HG03354 (cell line): ENCODE results near the gene CCT7.
"Not testable (repeated sequence)": the region's sequence is repeated elsewhere in the genome, so short reads cannot be mapped to it uniquely, and the experiment has no call there.

Experiments
- ATAC-seq: cut with Tn5 transposase; IDR thresholded peaks from one replicate; pipeline ENCODE4 v1.9.1; 2021; ENCODE audit warnings: mild to moderate bottlenecking; ENCODE audit not compliant: unreplicated experiment, poor library complexity, severe bottlenecking

CCT7 gene

DNA sequence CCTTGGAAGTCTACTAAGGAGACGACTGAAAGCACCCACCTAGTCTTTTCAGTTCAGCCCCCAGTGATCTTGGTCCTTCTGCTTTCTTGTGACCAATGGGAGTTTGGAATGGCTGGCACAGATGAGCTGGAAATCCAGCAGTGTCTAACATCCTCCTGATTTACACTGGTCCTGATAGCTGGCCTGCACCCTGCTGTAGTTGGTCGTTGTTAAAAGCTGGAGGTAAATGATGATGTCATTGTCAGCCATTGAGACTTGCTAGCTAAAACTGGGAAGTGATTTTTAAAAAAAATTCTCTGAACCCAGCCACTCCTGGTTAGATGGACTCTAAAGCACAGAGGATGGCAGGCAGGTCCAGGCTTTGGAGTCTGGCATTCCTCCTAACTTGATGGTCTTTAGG lies 19.3 kb downstream of the CCT7 start:
- ATAC-seq = no peak

DNA sequence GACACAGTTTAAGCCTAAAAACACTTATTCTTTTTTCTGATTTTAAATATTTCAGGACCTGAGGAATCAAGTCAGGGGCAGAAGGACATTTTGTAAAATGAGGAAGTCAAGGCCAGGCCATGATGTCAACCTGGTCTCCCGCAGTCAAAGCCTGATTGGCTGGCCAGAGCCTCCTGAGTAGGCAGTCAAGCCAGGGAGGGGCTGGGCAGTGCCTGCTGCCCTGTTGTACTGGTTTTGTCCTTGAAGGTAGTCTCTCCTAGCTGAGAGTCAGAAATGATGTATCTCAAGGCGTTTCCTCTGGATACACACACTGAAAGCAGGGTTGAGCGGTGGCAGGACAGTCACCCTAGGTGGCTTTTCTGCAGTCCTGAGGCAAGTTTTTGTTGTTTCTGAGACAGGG lies 19.8 kb downstream of the CCT7 start:
- no peak for ATAC-seq

DNA sequence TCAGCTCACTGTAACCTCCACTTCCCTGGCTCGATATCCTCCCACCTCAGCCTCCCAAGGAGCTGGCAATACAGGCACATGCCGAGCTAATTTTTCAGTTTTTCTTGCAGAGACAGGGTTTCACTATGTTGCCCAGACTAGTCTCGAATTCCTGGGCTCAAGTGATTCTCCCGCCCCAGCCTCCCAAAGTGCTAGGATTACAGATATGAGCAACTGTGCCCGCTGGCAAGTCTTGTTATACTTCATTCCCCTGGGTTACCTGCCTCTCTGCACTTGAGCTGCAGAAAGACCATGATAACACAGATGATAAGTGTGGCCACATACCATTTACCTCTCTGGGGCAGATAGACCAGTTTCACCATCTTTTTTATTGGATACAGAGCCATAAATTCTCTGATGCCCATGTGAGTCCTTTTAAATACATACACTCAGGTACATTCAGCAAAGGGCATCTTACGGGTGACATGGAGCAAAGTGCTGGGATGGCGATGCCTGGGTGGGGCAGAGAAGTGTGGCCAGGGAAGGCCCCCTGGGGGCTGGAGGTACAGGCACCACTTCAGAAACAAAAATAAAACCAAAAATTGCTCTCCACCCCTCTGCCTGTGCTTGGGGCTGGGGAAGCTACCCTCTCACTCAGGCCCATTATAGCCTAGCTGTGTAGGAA lies 20.4 kb downstream of the CCT7 start:
- no peak for ATAC-seq

DNA sequence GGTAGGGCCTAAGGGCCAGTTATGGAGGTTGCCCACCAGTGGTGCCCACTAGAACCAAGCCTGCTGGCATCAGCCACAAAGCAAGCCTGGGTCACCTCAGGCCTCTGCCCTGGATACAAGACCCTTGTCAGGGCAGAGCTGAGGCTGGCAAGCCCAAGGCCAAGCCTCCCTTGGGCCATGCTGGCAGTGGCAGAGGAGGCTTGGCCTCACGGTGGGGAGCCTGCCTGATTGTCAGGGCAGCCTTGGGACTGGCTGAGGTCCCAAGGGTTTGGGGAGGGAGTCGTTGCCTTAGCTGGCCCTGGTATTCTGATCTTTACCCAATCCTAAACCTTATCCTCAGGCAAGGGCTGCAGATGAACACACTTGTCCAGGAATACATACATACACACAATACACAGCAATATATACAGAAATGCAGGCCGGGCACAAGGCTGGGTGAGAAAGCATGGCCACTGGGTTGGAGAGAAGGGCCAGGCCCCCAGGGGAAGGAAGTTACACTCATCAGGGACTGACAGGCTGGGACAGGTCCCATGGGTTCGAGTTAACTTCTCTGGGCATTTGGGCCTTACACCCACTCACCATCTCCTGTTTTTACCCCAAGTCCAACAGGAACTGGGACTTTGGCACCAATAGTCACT lies 21.0 kb downstream of the CCT7 start:
- no peak for ATAC-seq

DNA sequence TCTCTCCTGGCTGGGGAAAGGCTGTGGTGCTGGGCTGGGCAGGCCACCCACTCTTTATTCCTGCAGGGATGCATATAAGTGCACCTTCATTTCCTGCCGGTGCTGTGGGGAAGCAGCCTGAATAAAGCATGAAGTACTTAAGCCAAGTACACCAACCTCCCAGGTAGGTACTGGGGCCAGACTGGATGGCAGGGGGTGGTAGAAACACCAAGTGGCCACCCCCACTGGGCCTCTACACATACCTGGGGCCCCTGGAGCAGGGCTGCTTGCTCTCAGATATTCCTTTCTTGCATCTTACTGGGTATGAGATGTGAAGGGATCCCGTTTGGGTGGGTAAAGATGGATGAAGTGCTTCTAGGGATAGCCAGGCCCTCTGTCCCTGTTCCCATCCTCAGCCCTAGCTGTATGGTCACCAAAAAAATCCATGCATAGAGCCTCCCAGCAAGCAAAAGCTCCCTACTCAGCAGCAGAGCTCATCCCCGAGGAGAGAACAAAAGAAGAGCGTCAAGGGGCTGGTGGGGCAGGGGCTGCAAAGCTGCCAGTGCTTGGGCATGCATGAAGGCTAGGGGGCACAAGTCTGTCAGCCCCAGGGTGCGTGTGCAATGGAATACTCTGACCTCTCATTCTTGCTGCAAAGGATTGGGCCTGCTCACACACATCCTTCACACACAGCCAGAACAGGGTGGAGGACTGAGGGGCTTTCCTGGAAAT lies 22.0 kb downstream of the CCT7 start:
- ATAC-seq = no peak

DNA sequence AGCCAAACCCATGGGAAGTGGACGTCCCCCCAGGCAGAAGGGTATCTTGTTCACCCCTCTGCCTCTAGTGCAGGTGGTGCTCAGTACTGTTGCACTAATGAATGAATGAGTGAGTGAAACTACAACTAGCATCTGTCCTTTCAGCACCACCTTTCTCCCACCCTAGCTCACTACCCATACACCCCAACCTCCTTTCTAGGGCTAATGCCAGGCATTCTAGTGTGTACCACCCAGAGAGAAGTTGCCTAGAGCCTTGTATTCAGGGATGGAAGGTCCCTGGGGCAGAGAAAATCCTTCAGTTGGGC lies 22.5 kb downstream of the CCT7 start:
- ATAC-seq = no peak

DNA sequence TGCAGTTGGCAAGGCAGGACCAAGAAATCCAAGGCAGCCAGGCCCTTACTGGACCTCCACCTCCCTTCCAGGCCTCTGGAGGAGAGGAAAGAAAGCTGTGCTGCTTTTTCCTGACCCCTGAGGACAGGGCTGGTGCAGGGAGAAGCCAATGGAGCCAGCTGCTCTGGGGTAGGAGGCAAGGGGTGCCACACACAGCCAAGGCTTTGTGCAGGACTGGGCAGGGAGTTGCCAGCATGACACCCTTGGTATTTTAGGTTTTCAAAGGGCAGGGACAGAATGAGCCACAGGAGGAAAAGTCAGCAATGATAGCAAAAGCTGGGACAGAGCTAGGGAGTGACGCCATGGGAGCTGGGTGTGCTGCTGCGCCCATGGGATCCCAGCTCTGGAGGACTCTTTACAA lies 22.9 kb downstream of the CCT7 start:
- no peak for ATAC-seq

DNA sequence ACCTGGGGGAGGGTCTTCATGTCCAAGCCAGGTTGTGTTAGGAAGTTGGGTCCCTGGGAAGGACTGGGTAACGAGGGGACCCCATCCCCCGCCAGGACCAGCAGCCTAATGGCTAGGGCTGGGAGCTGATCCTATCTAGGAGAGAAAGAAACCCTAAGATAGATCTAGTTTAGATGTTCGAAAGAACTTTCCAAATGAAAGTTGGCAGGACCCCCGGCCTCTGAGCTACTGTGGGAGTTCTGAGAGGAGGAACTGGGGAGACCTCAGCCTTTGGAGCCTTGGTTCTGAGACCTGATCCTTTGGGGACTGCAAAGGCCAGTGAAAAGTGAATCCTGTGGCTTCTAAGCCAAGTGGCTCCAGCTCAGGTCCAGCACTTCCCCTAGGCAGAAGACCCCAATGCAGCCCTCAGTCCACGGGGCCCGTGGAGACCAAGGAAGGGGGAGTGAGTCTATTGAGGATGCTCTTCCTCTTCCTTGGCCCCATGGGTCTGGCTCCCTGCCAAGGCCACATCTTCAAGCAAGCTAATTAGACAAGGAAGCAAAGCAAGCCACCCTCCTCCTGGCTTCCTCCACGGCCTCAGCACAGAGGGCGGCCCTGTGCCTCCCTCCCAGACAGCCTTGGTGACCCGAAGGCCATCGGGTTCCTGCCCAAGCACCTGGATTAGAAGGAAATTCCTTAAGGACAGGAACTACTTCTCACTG lies 23.5 kb downstream of the CCT7 start:
- ATAC-seq = no peak

DNA sequence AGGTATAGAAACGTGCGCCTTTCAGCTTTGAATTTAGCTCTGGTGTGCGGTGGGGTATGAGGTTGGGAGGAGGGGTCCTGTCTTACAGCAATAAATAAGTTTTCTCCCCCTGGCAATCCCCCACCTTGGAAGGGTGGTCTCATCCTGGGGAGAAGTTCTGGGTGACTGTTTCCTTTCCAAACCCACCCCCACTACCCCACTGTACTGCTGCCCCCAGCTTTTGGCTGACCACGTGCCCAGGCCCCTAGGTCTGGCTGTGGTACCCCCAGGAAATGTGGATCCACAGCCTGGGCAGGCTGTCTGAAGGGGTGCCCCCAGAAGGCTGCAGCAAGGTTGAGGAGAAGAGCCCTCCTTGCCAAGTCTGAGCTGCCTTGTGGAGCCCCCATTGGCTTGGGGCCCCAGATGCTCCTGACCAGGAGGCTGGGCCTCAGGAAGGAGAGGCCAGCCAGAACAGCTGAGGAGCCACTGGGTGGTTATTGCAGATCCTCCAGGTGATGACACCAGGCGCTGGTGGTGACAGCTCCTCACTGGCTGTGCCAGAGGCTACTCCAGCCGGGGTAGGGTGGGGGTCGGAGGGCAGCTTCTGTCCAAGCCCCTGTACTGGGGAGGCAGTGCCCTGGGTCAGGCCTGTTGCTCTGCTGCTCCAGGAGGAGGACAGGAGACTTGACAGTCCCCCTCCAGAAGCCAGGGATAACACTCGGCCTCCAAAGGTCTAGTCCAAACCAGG lies 24.2 kb downstream of the CCT7 start:
- no peak for ATAC-seq

DNA sequence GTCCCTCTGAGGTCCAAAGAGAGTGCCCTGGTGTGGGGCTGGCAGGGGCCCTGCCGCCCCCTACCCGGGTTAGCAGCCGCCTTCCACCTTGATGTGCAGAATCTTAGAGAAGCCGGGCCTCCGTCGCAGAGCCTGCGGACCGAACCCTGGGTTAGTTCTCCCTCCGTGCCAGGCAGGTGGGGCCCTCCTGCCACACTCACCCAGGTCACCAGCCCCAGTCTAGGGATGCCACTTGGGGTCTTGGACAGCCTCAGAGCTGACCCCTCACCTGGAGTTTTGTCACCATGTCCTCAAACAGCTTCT lies 24.8 kb downstream of the CCT7 start:
- ATAC-seq = no peak

DNA sequence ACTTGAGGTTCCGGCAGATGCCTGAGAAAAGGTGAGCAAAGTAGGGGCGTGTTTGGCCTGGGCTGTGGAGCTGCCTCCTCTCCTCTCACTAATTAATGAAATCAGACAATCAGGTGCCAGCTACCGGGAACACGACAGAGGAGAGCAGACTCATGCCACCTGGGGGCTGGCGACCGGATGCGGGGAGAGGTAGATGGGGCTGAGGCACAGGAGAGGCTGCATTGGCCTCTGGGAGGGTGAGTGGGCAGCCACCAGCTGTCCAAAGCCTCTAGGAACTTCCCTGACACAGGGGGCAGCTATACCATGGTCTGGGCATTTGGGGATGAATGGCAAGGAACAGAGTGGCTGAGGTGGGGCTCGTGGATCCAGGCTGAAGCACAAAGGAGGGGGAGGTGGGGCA lies 25.2 kb downstream of the CCT7 start:
- no peak for ATAC-seq

DNA sequence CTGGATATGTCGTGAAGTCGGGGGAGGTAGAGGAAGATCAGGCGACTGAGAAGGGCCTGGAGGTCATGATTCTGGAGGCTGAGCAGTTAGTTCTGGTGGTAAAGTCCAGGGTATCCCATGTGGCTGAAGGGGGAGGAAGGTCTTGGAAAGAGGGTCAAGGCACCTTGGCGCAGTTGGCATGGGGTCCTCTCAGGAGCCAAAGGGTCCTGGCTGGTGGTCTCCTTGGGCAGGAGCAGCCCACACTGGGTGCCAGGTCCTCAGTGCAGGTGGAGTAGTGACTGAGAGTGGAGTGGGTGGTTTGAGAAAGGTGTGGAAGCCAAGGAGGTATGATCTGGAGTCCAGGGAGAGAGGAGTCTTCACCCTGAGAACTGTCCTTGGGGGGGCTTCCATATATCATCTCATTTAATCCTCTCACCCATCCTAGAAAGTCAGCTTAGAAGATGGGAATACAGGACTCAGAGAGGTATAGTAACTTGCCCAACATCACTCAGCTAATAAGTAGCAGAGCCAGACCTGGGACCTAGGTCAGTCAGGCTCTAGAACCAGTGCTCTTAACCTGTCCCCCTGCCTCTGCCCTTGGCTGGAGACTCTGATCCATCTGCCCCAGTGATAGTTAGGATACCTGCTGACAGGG lies 25.7 kb downstream of the CCT7 start:
- no peak for ATAC-seq

DNA sequence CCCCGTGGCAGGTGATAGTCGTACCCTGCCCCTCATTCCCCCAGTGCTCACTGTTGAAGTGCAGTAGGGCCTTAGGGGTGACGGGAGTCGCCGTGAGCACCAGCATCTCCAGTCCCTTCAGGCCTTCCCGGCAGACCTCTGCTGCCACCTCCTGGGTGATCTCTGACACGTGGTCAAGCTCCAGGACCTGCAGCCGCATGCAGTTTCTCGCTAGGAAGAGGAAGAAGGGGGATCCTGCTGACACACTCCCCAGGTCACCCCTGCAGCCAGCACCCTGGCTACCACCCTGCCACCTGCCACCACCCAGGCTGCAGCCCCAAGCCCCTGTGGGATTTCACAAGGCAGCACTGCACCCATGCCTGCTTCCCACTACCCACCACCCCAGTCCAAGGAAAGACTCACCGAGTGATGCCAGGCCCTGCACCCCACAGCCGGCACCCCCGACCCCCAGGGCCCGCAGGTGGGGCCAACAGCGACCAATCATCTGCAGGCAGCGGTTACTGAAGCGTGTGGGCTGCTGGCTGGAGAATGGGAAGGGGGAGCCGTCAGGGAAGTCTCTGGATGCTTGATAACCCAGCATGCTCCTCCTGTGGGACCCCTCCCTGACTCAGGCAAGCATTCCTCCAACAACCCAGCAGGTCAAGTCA lies 26.4 kb downstream of the CCT7 start:
- ATAC-seq = no peak

DNA sequence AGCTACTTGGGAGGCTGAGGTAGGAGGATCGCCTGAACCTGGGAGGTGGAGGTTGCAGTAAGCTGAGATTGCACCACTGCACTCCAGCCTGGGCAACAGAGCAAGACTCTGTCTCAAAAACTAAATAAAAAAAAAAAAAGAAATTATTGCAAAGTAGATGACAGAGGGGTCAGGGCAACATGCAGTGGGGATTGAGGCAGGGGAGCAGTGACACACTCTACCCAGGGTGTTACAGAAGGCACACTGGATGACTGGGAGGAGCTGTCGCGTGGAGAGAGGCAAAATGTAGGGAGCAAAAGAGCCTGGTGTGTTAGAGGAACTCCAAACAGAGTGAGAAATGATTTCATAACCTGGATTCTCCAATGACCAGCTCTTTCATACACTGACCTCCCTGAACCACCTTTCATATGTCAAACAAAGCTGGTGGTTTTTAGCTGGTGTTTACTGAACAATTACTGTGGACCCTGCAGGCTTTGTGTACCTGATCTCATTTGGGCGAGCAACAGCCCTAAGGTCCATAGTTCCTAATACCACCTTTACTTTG lies 28.1 kb downstream of the CCT7 start:
- ATAC-seq = no peak

DNA sequence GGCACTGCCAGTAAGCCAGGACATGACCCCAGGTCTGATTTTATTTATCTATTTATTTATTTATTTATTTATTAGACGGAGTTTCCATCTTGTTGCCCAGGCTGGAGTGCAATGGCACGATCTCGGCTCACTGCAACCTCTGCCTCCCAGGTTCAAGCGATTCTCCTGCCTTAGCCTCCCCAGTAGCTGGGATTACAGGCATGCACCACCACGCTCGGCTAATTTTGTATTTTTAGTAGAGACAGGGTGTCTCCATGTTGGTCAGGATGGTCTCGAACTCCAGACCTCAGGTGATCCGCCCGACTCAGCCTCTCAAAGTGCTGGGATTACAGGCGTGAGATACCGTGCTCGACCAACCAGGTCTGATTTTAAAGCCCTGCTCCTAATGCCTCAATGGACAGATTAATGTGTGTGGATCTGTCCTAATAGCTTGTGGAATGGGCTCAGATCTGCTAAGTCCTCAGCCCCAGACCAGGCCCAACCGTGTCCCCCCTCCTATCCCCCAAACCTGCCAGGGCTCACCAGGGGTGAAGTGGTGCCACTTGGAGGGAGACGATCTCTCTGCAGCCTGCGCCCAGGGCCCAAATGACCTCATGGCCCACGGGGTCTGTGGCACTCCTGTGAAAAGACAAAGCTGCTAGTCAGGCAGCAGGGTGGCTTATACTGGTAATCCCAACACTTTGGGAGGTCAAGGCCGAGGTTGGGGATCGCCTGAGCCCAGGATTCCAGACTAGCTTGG lies 28.8 kb downstream of the CCT7 start:
- ATAC-seq = not testable (repeated sequence)

DNA sequence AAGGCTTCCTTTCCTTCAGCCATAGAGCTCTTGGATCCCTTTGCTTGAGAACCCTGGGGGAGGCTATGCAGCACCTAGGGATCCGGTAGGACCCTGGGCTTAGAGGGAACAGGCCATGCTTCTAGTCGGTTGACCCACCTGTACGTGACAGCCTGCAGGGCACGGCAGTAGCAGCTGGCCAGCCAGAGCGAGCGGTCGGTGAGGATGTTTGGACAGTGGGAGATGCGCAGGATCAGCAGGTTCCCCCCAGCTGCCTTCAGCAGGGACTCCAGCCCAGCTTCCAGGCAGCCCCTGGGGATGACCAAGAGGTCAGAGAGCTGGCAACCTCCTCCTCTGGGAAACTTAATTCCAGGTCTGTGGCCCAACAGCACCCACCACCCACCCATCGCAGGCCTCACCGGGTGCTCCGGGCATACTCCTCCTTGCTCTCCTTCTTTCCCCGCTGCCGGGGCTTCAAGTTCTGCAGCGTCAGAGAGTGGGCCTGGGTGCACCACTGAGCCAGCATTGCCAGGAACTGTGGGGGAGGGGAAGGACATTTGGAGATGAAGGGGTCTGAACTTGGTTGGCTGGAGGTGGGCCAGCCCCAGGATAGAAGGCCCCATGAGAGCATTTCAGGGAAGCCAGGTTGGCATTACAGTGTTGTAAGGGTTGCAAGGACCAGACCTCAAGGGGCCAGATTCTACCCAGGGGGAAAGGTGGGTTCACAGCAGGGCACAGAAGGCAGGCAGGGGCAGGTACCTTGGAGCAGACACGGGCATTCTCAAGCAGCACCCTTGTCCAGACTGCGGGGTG lies 29.6 kb downstream of the CCT7 start:
- no peak for ATAC-seq

DNA sequence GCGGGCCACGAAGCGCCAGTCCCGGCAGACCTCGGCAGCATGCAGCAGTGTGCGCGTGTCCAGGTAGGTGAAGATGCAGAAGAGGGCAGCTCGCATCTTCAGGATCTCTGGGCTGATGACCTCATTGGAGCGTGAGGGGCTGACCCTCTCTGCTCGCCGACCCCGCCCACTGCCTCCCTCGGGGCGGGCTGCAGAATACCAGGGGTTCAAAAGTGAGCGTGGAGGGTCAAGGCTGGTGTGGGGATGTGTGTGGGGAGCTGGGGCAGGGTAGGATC lies 30.2 kb downstream of the CCT7 start:
- ATAC-seq = no peak

DNA sequence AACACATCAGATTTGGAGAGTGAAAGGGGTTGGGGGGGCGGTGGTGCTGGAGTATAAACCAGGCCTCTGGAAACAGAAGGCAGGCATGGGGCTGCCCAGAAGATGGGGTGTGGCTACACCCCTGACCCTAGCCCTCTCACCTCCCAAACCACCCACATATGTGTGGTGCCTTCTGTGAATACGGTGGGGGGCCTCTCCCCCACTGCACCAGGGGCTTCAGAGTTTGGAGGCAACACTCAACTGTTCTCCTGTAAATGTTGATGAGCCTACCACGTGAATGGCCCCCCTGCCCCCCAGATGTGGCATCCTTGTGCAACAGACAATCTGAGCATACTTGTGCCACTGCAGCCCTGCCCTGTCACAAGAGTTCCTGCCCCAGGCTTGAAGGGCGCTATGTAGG lies 30.7 kb downstream of the CCT7 start:
- no peak for ATAC-seq
